Activated gamma-delta T cell treated with anti-CD3 and anti-CD28 coated beads, Interleukin-2, amount 50 U/mL, for 16 hours (primary cell): Measurements from ENCODE around the gene C19orf47.
"Not testable (repeated sequence)": the region's sequence is repeated elsewhere in the genome, so short reads cannot be mapped to it uniquely, and the experiment has no call there.

Source experiments
- DNase-seq: peaks from one replicate; pipeline ENCODE4 v3.0.0-alpha.2; 2020; ENCODE audit warnings: low read depth

Gene C19orf47

GRCh38 chr19:40348961-40349507 is 837 bp upstream of the C19orf47 start:
- no peak for DNase-seq

- no peak for DNase-seq
Observed at GRCh38 chr19:40344422-40344821, 3.8 kb downstream of the C19orf47 start.

GRCh38 chr19:40342644-40343311 is 5.4 kb downstream of the C19orf47 start:
- DNase-seq = no peak

- no peak for DNase-seq
Observed at GRCh38 chr19:40341601-40342482, 6.4 kb downstream of the C19orf47 start.

GRCh38 chr19:40339018-40339728 is 9.0 kb downstream of the C19orf47 start:
- no peak for DNase-seq

- no peak for DNase-seq
Observed at GRCh38 chr19:40337594-40337993, 10.6 kb downstream of the C19orf47 start.

- no peak for DNase-seq
Observed at GRCh38 chr19:40337107-40337506, 11.1 kb downstream of the C19orf47 start.

- DNase-seq = no peak
Observed at GRCh38 chr19:40336601-40336900, 11.6 kb downstream of the C19orf47 start.

GRCh38 chr19:40335855-40336600 is 12.2 kb downstream of the C19orf47 start:
- no peak for DNase-seq

- DNase-seq = no peak
Observed at GRCh38 chr19:40335101-40335500, 13.1 kb downstream of the C19orf47 start.

GRCh38 chr19:40333083-40333482 is 15.1 kb downstream of the C19orf47 start:
- not testable (repeated sequence) for DNase-seq

GRCh38 chr19:40332669-40333068 is 15.5 kb downstream of the C19orf47 start:
- no peak for DNase-seq

GRCh38 chr19:40331052-40331451 is 17.1 kb downstream of the C19orf47 start:
- no peak for DNase-seq

- no peak for DNase-seq
Observed at GRCh38 chr19:40326201-40326600, 22.0 kb downstream of the C19orf47 start.

- DNase-seq = no peak
Observed at GRCh38 chr19:40323705-40324104, 24.5 kb downstream of the C19orf47 start.

GRCh38 chr19:40322951-40323615 is 25.1 kb downstream of the C19orf47 start:
- DNase-seq = no peak

GRCh38 chr19:40322271-40322610 is 26.0 kb downstream of the C19orf47 start:
- no peak for DNase-seq

- DNase-seq = no peak
Observed at GRCh38 chr19:40321566-40322270, 26.5 kb downstream of the C19orf47 start.

GRCh38 chr19:40321076-40321475 is 27.1 kb downstream of the C19orf47 start:
- no peak for DNase-seq

GRCh38 chr19:40320558-40320935 is 27.6 kb downstream of the C19orf47 start:
- DNase-seq = no peak

GRCh38 chr19:40317338-40317737 is 30.9 kb downstream of the C19orf47 start:
- no peak for DNase-seq
